GM19467 (cell line): ENCODE data around the gene SCN5A.

Experiments
- ATAC-seq: cut with Tn5 transposase; IDR thresholded peaks from one replicate; pipeline ENCODE4 v1.9.1; 2021; ENCODE audit warnings: mild to moderate bottlenecking, moderate library complexity; ENCODE audit not compliant: unreplicated experiment

Gene SCN5A

DNA sequence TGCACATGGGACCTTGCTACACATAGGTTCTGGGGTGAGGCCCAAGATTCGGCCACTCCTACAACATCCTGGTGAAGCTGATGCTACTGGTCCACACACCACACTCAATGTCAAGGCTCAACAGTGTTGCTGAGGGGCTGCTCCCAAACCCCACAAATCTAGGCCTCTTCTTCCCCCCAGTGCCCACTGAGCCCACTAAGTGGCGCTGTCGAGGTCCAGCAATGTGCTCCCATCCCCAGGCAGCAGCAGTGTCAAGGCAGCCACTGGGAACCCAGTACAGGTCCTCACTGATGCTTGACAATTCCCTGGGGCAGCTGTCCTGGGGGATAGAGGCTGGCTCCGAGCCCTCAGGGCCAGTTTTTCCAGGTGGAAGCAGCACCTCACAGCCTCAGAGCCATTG is 21.5 kb downstream of the SCN5A start:
- ATAC-seq: no peak

DNA sequence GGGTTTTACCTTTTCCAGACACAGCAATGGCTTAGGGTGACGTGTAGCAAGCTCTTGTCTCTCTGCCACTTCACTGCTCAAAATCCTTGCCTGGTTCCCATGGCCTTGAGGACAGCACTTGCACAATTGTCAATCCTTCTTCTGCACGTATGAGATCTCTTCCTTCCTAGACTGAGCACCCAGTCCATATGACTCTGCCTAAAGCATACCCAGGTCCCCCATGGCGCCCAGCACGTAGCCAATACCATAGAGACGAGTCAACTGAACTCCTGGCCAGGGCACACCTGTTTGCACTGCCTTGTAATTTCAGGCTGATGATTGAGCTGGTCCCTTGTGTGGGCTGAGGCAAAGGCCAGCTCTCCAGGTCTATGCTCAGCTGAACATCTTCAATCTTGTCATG is 23.3 kb downstream of the SCN5A start:
- no peak for ATAC-seq

DNA sequence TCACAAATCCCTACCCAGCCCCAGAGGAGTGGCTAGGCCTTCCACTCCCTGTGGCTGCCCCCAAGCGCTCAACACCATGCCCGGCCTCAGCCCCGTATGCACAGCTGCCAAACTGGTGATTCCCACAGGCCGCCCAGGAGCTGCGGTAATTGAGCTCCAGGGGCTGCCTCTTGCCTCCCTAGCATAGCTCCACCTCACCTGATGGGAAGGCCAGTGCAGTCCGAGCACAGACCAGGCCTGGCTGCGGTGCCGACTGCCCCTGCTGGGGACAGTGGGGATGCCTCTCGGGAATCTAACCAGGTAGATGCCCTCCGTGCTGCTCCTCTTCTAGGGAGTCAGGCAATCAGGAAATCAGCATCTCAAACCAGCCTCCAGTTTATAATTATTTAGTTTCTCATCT is 25.9 kb downstream of the SCN5A start:
- no peak for ATAC-seq

DNA sequence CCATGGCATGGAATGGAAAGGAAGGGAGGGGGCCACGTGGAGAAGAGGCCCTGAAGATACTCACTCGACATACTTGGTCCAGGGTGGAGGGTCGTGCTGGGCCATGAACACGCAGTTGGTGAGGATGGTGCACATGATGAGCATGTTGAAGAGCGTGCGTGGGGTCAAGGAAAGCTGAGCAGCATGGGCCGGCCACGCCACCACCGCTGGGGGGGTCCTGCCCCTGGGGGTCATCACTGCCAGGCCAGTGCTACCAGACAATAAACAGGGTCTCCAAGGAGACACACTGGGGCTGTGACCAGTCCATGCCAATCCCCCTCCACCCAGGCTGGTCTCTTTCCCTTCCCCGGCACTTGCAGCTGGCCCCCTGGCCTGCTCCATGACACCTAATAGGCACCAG is 27.2 kb downstream of the SCN5A start:
- ATAC-seq: no peak

DNA sequence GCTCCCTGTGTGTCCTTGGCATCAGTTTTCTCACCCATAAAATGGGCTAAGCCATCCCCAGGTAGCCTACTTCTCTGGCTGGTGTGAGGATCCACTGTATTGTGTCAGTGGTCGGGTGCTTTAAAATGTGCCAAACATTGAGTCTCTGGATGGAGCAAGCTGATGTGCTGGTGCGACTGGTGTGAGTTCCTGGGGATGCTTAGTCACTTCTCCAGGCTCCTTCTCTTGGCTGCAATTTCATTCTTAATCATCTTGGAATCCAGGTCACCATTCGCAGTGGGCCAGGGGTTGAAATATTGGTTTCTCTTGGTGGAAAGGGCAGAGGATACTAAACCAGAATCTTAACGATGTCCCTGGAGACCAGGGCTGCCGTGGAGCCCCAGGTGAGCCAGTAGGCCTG is 29.3 kb downstream of the SCN5A start:
- ATAC-seq: no peak

DNA sequence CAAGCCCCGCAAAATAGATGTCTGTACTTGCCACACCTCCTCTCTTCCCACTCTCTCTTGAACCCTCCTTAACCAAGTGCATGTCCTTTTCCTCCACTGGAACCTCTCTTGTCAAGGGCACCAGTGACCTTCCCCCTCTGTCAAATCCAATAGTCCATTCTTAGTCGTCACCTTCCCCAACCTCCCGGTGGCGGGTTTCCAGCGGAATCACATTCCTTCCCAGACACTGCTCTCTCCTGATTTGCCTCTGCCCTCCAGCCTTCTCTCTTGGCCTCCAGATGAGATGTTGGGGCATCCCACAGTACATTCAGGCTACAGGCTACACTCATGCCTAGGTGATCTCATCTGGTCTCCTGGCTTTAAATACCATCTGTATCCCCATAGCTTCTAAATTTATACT is 31.1 kb downstream of the SCN5A start:
- ATAC-seq: no peak

DNA sequence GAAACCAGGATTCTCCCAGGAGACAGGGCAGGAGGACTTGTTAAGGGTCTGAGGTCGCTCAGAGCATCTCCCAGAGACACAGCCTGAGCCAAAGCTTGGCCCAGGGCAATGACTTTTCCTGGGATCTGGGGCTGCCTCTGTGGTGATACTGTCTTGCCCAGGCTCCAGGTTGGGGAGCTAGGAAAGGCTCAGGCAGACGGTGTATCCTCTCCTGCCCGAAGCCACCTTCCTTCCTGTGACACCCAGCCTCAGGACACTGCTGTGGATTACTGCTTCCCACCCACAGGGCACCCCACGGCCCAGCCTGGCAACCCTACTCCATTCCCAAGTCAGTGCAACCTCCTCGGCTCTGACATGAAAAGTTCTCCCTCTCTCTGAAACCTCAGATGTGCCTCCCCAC is 31.9 kb downstream of the SCN5A start:
- no peak for ATAC-seq

DNA sequence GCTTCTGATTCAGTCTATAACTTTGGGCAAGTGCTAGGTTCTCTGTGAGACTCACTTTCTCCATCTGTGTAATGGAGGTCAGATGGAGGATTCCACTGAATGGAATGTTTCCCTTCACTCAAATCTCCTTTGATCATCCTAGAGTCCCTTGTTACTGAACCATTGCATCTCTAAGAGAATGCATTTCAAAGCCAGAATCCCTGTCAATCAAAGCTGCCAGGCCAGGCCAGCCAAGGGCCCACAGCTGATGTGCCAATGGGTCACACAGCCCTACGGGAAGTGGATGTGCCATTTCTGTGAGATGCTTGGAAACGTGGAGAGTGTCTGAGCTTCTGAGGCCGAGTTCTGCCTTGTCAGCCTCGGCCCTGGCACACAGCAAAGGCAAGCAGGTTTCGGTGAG is 32.4 kb downstream of the SCN5A start:
- no peak for ATAC-seq

DNA sequence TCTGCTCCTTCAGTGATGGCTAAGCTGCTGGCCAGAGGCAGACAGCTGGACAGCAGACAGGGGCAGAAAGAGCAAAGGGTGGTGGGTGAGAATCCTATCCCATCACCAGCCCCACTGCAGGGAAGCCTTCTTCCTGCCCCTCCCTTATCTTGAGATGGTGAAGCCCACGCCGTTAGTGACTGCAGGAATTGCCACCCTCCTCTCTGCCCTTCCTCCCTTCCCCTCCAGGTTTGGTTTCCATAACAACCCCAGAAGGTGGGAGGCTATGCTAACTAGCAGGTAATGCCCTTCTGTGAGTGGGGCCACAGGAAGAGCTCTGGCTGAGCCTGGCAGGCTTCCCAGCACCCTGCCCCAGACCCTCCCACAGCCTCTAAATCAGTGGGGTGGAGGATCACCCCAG is 32.8 kb downstream of the SCN5A start:
- ATAC-seq: no peak

DNA sequence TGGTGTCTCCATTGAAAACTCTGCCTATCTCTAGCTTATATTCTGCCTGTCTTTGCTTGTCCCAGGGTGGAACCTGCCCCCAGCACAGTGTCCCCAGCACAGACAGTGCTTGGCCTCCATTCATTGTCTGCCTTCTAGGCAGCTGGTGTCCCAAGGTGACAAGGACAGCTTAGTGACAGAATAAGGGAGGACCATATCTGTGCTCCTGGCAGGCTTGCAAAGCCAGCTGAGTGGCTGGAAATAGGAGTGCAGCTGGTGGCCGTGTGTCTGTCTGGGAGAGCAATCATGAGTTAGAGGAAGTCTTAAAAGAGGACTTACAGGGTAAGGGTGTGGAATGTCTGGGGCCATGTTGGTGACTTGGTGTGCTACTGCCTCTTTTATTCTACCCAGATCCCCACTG is 33.4 kb downstream of the SCN5A start:
- ATAC-seq: no peak

DNA sequence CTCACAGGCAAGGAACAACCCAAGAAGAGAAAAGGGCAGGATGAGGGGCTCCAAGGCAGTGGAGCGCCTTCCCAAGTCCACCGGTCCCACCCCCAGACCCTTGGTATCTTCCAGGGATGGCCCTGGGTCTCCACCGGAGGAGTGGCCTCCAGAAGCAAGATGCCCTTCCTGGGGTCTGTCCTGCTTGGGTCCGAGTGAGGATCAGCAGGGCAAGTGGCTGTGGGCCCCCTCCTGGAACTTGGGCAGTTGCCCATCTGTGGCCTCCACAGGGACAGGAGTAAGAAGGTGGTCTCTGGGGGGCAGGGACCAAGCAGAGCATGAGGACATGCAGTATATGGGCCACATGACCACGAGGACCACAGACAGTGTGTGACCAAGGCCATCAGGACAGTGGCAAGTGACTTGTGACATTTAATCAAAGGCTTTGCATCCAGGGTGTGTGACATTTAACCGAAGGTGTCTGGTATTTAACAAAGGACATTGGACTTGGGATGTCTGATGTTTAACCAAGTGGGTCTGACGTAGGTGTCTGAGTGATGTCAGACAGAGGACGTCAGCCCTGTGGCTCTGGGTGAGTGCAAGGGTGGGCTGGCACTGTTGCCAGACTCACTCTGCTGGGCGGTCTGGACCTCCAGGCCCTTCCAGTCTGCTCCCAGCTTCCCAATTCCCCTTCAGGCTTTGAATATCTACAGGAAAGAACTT is 34.7 kb downstream of the SCN5A start:
- no peak for ATAC-seq

DNA sequence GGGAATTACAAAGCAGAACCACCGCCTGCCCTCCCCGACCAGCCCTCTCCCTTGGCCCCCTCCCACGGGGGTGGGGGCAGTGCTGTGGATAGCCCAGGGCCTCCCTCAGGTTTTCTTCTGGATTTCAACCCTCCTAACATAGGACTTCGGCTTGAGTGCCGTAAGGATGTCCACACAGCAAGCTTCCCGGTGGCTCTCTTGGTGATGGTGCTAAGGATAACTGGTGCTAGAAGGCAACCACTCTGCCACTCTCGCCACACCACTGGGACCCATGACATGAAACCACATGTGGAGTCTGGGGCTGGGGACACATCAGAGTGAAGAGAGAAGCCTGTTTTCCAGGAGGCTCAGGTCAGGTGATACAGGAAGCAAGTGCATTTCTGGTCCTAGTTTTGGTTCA is 35.4 kb downstream of the SCN5A start:
- no peak for ATAC-seq

DNA sequence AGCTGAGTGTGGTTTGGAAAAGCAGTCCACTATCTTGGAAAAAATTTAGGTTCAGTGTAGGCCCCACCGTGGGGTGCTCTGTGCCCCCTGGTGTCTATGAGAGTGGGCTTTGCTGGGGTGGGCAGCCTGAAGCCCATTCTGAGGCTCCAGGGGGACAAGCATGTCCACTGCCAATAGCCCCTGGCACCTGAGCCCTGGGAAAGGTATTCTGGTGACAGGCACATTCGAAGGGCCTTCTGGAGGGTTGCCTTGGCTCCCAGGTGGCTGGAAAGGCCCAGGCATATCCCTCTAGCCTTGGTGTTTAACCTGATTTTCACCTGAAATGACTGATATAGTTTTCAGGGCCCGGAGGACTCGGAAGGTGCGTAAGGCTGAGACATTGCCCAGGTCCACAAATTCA is 36.1 kb downstream of the SCN5A start:
- no peak for ATAC-seq

DNA sequence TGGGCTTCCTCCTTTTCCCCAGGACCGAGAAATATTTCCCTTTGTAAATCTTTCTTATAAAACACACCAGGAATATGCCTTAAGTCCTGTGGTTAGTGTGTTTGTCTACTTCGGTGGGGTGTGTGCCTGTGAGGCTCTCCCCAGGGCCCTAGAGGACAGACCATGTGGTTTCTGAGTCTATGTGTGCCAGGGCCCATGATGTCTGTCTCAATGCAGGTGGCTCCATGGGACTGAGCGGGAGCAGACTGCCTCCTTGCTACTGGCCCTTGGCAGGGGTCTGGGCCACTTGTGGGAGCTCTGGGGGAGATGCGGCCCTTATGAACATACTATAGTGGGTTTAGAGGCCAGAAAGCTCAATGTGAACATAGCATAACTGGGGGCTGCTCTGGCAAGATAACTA is 37.6 kb downstream of the SCN5A start:
- ATAC-seq: no peak

DNA sequence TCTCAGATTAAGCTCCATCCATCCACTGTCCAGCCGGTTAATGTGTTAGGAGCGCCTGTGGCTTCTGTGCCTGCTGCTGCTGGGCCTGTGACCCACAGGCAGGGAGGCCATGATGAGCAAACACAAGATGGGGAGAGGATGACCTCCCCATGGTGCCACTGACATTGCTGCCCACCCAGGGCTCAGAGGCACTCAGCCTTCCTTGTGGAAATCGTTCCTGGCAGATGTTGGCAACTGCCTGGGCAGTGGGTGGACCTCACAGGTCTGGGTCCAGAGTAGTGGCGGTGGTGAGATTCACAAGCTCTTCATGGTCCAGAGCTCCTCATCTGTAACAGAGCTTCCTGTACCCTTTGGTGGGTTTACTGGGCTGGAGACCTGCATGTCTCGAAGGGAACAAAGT is 38.6 kb downstream of the SCN5A start:
- ATAC-seq: no peak

DNA sequence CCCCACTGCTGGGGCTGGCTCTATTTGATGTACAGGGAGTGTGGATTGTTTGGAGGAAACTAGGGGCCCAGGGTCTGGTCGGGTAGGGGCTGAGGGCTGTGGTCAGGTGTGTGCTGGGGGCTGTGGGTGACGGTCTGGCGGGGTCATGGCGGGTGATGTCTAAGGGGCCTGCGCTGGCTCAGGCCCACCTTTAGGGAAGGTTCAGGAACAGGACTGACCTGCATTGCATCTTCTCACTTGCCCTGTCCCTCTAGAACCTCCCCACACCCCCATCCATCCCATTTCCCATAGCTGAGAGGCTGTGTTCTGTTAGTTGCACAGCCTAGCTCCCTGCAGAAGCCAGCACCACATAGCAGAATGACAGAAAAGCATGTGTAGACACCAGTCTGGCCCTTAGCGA is 39.1 kb downstream of the SCN5A start:
- no peak for ATAC-seq

DNA sequence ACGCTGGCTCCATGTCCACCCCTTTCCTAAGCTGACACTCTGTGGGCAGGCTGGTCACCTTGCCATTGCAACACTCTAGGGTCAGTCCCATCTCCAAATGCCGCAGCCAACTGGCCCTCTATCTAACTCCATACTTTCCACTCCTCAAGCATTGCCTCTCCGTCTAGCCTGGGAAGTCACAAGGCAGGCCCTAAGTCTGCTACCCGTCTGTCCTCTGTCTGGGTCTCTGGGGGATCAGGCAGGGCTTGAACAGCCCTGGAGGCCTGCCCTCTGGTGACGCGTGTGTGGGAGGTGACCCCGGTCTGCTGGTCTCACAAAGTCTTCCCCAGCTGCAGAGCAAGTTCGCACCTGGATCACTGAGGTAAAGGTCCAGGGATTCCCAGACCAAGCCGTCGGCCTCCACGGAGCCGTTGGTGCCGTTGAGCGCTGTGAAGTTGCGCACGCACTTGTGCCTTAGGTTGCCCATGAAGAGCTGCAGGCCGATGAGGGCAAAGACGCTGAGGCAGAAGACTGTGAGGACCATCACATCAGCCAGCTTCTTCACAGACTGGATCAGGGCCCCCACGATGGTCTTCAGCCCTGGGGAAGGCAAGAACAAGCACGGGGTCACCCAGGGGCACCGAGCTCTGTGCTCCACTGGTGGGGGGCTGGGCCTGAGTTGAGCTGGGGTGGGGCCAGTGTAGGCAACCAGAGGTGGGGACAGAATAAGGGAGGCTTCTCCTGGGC is 39.9 kb downstream of the SCN5A start:
- ATAC-seq: no peak

DNA sequence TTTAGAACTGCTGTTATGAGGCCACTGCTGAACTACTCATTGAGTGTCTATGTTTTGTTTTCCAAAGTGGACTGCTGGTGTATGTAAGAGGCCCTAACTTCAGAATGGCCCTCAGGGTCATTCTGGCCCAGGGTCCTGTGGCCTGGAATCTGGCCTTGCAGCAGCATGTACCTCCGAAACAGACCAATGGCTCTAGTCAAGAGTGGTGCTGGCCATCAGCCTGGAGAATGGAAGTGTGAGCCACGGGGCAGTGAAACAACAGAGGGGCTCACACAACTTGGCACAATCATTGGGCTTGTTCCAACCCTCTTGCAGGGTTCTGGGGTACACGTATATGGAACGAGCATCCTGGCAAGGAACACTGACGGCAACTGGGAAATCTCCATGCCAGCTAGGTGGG is 40.5 kb downstream of the SCN5A start:
- ATAC-seq: no peak

DNA sequence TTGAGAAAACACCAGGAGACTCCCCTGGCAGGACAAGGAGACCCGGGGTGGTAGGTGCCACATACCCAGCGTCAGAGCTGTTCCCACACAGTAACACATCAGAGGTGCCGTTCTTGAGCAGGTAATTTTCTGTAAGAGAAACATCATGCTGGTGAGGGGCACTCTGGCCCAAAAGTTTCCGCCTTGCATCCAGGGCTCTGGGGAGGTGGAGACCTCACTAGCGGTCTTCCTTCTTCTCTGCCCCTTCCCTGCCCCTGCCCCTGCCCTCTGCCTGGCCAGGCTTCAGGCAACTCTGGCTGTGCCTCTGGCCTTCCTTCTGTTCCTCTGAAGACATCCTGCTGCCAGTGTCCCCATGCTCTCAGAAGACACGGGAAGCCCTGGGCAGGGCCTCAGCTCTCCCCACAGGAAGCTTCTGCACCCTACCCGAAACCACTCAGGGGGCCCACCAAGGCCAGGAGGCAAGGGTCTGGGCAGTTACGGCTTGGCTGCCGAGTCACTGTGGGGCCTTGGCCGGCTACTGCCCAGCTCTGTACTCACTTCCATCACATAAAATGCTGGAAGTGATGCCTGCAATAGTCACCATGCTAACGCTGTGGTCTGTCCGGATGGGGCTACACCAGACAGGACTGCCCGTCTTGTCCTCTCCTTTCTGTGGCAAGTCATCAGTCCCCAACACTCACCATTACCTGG is 41.3 kb downstream of the SCN5A start:
- ATAC-seq: no peak

DNA sequence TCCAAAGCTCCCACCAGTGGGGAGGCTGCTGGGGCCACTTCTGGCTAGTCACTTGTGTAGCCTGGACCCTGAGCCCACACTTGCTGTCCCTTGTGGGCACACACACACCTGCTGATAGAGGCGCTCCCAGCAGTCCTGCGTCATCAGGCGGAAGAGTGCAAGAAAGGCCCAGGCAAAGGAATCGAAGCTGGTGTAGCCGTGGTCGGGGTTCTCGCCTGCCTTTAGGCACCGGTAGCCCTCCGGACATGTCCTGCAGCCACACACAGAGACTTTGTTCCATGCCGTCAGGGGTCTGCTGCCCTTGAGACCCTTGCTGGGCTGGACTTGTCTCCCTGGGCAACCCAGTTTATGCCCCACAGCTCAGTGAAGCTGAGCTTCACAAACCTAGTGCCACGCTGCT is 42.9 kb downstream of the SCN5A start:
- ATAC-seq: no peak

DNA sequence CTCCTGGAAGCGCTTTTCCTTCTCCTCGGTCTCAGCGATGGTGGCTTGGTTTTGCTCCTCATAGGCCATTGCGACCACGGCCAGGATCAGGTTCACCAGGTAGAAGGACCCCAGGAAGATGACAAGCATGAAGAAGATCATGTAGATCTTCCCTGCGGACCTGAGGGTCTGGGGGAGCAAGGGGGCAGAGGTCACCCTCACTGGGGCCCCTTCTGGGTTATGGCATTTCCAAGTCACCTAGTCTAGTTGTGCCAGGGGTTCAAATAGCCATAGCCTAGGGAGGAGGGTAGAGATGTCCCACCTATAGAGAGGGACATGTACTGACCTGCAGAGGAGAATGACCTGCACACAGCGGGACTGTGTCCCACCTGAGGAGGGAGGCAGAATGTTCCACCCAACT is 43.5 kb downstream of the SCN5A start:
- no peak for ATAC-seq

DNA sequence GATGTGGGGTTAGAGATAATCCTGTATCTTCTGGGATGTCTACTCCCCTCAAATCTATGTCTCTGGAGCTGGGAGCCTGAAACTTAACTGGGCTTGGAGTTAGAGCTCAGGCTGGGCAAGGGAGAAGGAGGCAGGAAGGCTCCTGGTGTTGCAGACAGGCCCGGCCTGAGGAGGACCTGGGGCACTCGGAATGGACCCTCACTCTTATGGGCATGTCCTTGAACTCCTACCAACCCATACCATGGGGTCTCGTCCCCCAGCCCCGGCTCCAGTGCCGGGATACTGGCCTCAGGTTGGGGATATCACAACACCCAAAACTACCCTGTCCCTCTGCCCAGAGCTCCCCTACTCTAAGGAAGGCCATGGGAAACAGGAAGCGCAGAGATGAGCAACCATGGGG is 45.2 kb downstream of the SCN5A start:
- no peak for ATAC-seq
